Aorta (tissue), 5 donors: Measurements from ENCODE around the gene PTPRN2. TPM values are rescaled to one million over a fixed set of nuclear protein-coding genes. Genes with fewer than 3 reads are reported as not detected.
"Not testable (repeated sequence)": the region's sequence is repeated elsewhere in the genome, so short reads cannot be mapped to it uniquely, and the experiment has no call there.

Experiments
- ATAC-seq: fragments of 200-7000 bp; cut with Tn5 transposase; one replicate; pipeline ENCODE4 v1.9.1; 2022; ENCODE audit warnings: moderate library complexity; ENCODE audit not compliant: low FRiP score
- DNase-seq, 2 donors: peaks; one replicate each; pipeline ENCODE4 v3.0.0-alpha.2; 2020
- H3K27ac ChIP-seq, 2 donors: one replicate each; pipeline ENCODE4 v1.5.1; 2013; ENCODE audit warnings: low read length in 2 of 2, mild to moderate bottlenecking in 2 of 2, moderate library complexity in 2 of 2, control low read depth in 1 of 2, inconsistent platforms in 1 of 2, low read depth in 1 of 2
- H3K27me3 ChIP-seq, 2 donors: one replicate each; pipeline ENCODE4 v1.6.1; 2013; ENCODE audit warnings: control low read depth in 1 of 2, low read length in 1 of 2, mild to moderate bottlenecking in 1 of 2, moderate library complexity in 1 of 2; ENCODE audit not compliant: insufficient read depth in 2 of 2, control insufficient read depth in 1 of 2
- H3K36me3 ChIP-seq, 2 donors: one replicate each; pipeline ENCODE4 v1.6.1; 2013; ENCODE audit warnings: control low read depth in 1 of 2, low read length in 1 of 2, mild to moderate bottlenecking in 1 of 2; ENCODE audit not compliant: insufficient read depth in 2 of 2, control insufficient read depth in 1 of 2
- H3K4me1 ChIP-seq, 2 donors: one replicate each; pipeline ENCODE4 v1.6.1; 2013; ENCODE audit warnings: low read length in 2 of 2, control low read depth in 1 of 2, mild to moderate bottlenecking in 1 of 2, moderate library complexity in 1 of 2; ENCODE audit not compliant: insufficient read depth in 2 of 2, control insufficient read depth in 1 of 2
- H3K4me3 ChIP-seq, 2 donors: one replicate each; pipeline ENCODE4 v1.5.1; 2013; ENCODE audit warnings: low read length in 2 of 2, control low read depth in 1 of 2, mild to moderate bottlenecking in 1 of 2
- H3K9me3 ChIP-seq: one replicate; pipeline ENCODE4 v1.6.1; 2013; ENCODE audit warnings: mild to moderate bottlenecking, low read length; ENCODE audit not compliant: control insufficient read depth
- WGBS, 2 donors: extraction: QIAGEN DNeasy Blood & Tissue Kit; methylation state at CpG; one replicate each; pipeline ENCODE4 v1.1.7; 2013; 5-methylcytosine and 5-hydroxymethylcytosine counted together
- intact Hi-C, 2 donors: fragments of 100-400 bp; cut with DNase I; formaldehyde crosslinking; loops; one replicate each; pipeline versions ENCODE4 v1.14.2 to v1.15.0; 2022
- polyA plus RNA-seq, 2 donors: library from polyadenylated mRNA; stranded (reverse); fragments of 200-250 nt; gene quantifications; one replicate each; pipeline ENCODE4 v1.2.3, GENCODE V29; 2013
- total RNA-seq, 2 donors: library from RNA; stranded (reverse); fragmentation: NEBNext Ultra II Directional; extraction: Animal tissue kit (Norgen Biotek cat#: 25700); gene quantifications; one replicate each; pipeline ENCODE4 v1.2.1, GENCODE V29; 2021
- donor health status: healthy with polysubstance abuse.
- donor health status: Bipolar disorder and iron deficiency.
- donor health status: DM: no; HTN: no; CAD: no.
- donor health status: DM: no; HTN: no; CAD: no.
- donor health status: DM: yes; HTN: yes; CAD: no.

The PTPRN2 gene
- total and polyA plus RNA-seq, 4 donors, result 0.67 to 3.3 (median 1.4) TPM

DNA sequence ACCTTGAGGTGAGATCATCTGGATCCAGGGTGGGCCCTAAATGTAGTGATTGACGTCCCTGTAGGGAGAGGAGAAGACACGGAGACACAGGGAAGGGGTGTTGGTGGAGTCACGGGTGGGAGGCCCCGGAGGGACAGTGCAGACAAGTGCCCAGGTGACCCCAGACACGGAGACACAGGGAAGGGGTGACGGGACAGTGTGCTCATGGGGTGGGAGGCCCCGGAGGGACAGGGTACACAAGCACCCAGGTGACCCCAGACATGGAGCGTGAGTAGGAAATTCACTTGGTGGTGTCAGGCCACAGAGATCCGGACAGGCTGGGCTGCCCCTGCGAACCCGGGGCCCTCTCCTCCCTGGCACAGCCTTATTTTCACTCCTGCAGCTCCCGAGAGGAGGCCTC, 176.9 kb downstream of the PTPRN2 start:
- no peaks in the 10 kb centered on the region for H3K4me1 ChIP-seq
- intact Hi-C loops, result no loop called here
- H3K4me3 ChIP-seq, result no peak overlapping the region
- H3K27me3 ChIP-seq, result no peaks in the 10 kb centered on the region
- DNase-seq, result peak in 1 of 2 donors; percentile 65
- H3K27ac ChIP-seq, result no peak overlapping the region
- ATAC-seq, result peak; percentile 52
- WGBS, 2 donors, result 76 to 80% methylated on average over 11 to 12 of the region's 12 CpGs
- H3K9me3 ChIP-seq, result no peaks in the 10 kb centered on the region
- no peaks in the 10 kb centered on the region for H3K36me3 ChIP-seq

DNA sequence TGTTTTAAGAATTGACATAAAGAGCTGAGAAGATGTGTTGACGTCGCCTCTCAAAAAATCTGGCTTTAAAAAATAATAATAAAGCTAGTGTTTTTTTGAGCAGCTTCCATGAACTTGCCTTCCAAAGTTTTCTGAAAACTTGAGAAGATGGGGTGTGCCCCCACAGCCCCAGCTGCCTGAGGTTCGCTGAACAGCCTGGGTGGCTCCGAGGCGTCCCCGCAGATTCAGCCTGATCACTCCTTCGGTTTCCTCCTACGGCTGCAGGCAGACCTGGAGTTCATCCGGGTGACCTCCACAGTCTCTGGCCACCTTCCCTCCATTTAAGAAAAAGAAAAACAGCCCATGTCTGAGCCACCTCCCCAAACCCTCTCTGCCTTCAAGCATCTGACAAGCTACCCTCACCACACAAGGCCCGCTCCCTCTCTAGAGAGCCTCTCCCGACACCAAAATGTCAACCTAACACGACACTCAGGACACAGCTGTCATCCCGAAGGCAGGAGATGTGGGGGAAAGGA, 177.8 kb downstream of the PTPRN2 start:
- Histone ChIP-seq H3K4me3 (no peak overlapping the region), H3K27me3 (no peaks in the 10 kb centered on the region), H3K36me3 (no peaks in the 10 kb centered on the region), H3K4me1 (no peaks in the 10 kb centered on the region), H3K27ac (no peak overlapping the region), H3K9me3 (no peaks in the 10 kb centered on the region)
- ATAC-seq, result no peak
- intact Hi-C loops, result no loop called here
- WGBS, 2 donors, result 70 to 73% methylated on average over 13 of the region's 13 CpGs
- peak in 1 of 2 donors; percentile 51 for DNase-seq

DNA sequence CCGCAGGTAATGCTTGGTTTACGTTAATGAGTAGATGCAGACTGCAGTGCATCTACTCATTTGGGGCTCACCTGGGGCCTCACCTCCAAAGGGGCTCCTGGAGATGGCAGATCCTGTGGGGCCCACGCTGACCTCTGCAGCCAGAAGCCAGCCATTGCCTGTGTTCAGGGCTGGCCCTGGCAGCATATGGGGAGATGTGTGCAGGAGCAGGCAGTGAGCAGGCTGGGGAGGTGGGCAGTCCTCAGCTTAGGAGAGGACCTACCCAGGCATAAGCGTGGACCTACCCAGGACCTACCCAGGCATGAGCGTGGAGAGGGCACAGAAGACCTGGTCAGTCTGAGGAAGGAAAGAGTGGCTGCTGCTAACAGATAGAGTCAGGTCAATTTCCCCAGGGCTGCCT, 178.5 kb downstream of the PTPRN2 start:
- Histone ChIP-seq H3K27me3 (no peaks in the 10 kb centered on the region), H3K9me3 (no peaks in the 10 kb centered on the region), H3K4me3 (no peak overlapping the region), H3K27ac (no peak overlapping the region), H3K36me3 (no peaks in the 10 kb centered on the region), H3K4me1 (no peaks in the 10 kb centered on the region)
- ATAC-seq (no peak), DNase-seq (peak in 1 of 2 donors; percentile 32)
- intact Hi-C loops, result no loop called here
- WGBS, 2 donors, result 82 to 85% methylated on average over 5 of the region's 5 CpGs

DNA sequence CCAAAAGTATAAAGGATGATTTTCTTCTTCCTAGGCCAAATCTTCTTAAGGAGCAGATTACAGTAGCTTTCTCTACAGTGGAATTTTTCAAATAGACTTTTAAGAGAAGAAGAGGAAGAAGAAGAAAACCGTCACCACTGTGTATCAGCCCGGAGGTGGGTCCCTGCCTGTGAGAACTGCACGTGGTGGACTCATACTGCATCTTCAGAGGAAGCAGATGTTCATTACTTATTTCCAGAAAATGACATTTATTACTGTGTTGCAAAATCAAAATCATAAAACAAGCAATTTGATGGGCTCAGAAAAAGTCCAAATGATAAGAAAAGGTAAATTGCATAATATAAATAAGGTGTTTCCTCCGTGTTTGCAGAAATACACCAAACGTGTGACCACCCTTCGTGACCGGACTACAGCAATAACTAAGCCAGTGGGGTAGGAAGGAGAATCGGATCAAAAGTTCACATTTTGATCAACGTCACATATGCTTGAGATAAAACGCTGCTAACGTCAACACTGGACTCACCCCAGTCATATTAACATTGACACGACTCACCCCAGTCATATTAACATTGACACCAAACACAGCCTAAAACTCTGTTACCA, 179.2 kb downstream of the PTPRN2 start:
- ATAC-seq, result no peak

DNA sequence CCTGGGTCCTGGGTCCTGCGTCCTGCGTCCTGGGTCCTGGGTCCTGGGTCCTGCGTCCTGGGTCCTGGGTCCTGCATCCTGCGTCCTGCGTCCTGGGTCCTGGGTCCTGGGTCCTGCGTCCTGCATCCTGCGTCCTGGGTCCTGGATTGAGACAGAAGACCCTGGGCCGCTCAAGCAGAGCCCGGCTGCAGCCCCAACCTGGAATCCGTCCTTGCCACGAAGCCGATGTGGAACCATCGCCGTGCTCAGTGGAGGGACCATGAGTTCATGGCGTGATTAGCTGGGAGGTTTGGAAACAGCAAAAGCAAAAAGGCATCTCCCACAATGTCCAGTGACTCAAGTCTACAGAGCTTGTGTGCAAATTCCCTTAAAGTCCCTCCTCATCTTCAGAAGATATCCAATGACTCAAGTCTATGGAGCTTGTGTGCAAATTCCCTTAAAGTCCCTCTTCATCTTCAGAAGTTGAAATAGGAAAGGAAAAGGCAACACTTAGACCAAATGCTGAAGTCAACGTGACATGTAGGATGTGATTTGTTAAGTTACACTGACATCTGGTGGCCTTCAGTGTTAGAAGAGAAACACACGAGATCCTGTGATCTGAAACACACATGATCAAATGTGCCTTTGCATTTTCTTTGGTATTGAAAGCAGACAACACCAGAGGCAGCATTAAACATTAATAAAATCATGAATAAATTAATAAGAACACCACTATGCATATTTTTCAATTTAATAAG, 179.9 kb downstream of the PTPRN2 start:
- no peaks in the 10 kb centered on the region for H3K9me3 ChIP-seq
- H3K36me3 ChIP-seq, result no peaks in the 10 kb centered on the region
- intact Hi-C loops, result no loop called here
- H3K27ac ChIP-seq, result no peak overlapping the region
- no peaks in the 10 kb centered on the region for H3K27me3 ChIP-seq
- DNase-seq (no peak), ATAC-seq (no peak)
- no peaks in the 10 kb centered on the region for H3K4me1 ChIP-seq
- 77 to 78% methylated on average over 13 to 17 of the region's 17 CpGs for WGBS, 2 donors
- no peak overlapping the region for H3K4me3 ChIP-seq

More for the DNA sequence above, 179.2 kb downstream of the PTPRN2 start:
- H3K36me3 ChIP-seq, result no peaks in the 10 kb centered on the region
- DNase-seq, result no peak
- H3K27me3 ChIP-seq, result no peaks in the 10 kb centered on the region
- whole genome bisulfite sequencing, 2 donors, result 71 to 77% methylated on average over 12 of the region's 12 CpGs
- H3K4me1 ChIP-seq, result no peaks in the 10 kb centered on the region
- H3K27ac ChIP-seq, result no peak overlapping the region
- H3K4me3 ChIP-seq, result no peak overlapping the region
- no peaks in the 10 kb centered on the region for H3K9me3 ChIP-seq
- intact Hi-C loops, result no loop called here

DNA sequence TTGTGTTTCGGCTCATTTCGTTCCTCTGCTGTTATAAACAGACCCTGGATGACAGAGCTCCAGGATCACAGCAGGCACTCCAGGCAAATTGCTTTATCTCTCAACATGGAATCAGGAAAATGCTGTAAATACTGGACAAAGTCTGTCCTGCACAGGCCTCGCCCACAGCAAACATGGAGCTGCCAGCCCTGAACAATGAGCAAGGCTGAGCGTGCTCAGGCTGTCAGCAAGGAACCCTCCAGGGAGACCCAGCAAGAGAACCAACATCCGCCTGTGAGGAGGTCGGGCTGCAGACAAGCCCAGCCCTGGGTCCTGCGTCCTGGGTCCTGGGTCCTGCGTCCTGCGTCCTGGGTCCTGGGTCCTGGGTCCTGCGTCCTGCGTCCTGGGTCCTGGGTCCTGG, 180.8 kb downstream of the PTPRN2 start:
- Histone ChIP-seq H3K4me1 (no peaks in the 10 kb centered on the region), H3K27ac (no peak overlapping the region), H3K27me3 (no peaks in the 10 kb centered on the region), H3K36me3 (no peaks in the 10 kb centered on the region), H3K4me3 (no peak overlapping the region), H3K9me3 (no peaks in the 10 kb centered on the region)
- ATAC-seq, result no peak
- intact Hi-C loops, result no loop called here
- WGBS, 2 donors, result 22 to 43% methylated on average over 8 to 11 of the region's 11 CpGs
- DNase-seq, result peak in 1 of 2 donors; percentile 8

DNA sequence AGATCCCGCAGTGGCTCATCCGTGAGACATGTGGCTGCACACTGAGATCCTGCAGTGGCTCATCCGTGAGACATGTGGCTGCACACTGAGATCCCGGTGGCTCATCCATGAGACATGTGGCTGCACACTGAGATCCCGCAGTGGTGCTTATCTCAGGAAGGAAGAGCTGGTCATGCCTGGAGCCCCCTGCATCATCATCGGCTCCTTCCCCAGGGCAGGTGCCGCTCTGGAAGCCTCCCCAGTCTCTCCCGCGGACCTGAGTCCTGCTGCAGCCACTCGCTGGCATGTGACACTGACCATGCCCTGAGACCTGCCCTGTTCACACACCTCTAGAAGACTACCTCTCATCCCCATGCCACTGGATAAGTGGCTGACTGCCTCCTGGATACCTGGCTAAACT, 181.3 kb downstream of the PTPRN2 start:
- intact Hi-C loops, result no loop called here
- Histone ChIP-seq H3K4me1 (no peaks in the 10 kb centered on the region), H3K27me3 (no peaks in the 10 kb centered on the region), H3K9me3 (no peaks in the 10 kb centered on the region), H3K4me3 (no peak overlapping the region), H3K36me3 (no peaks in the 10 kb centered on the region), H3K27ac (no peak overlapping the region)
- no peak for DNase-seq
- ATAC-seq, result no peak
- 89 to 90% methylated on average over 10 of the region's 10 CpGs for WGBS, 2 donors

DNA sequence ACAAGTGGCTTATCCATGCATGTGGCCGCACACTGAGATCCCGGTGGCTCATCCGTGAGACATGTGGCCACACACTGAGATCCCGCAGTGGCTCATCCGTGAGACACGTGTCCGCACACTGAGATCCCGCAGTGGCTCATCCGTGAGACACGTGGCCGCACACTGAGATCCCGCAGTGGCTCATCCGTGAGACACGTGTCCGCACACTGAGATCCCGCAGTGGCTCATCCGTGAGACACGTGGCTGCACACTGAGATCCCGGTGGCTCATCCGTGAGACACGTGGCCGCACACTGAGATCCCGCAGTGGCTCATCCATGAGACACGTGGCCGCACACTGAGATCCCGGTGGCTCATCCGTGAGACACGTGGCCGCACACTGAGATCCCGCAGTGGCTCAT, 181.9 kb downstream of the PTPRN2 start:
- H3K36me3 ChIP-seq, result not testable (repeated sequence)
- 94 to 96% methylated on average over 30 of the region's 30 CpGs for WGBS, 2 donors

DNA sequence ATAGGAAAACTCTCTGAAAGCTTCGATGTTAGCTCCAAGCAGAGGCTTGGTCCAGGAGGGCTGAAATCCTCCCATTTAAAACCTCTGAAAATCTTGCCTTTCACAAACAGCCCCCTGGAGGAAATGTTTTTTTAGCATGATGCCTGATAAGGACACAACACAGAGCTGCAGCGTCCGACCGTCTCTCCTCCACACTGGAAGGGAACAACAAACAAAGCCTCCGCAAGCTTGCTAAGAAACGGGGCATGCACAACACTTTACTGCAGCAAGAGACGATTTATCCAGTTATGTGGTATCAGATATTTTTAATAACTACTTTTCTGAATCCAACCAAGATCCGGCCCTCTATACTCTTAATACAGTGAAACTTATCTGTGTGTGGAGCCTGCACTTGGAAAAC, 182.3 kb downstream of the PTPRN2 start:
- Histone ChIP-seq H3K27me3 (no peaks in the 10 kb centered on the region), H3K4me1 (no peaks in the 10 kb centered on the region), H3K36me3 (no peaks in the 10 kb centered on the region), H3K9me3 (no peaks in the 10 kb centered on the region), H3K4me3 (no peak overlapping the region), H3K27ac (no peak overlapping the region)
- ATAC-seq (no peak), DNase-seq (no peak)
- 39 to 47% methylated on average over 8 of the region's 8 CpGs for WGBS, 2 donors
- intact Hi-C loops, result no loop called here

More for the DNA sequence above, 181.9 kb downstream of the PTPRN2 start:
- H3K27ac ChIP-seq, H3K4me1 ChIP-seq, H3K27me3 ChIP-seq, DNase-seq, H3K4me3 ChIP-seq, ATAC-seq, intact Hi-C loops, H3K9me3 ChIP-seq: not testable (repeated sequence)
